HG03432 (cell line): ENCODE results near the gene POLR2L.

Experiments
- ATAC-seq: cut with Tn5 transposase; IDR thresholded peaks from one replicate; pipeline ENCODE4 v1.9.1; 2021; ENCODE audit warnings: mild to moderate bottlenecking, moderate library complexity; ENCODE audit not compliant: unreplicated experiment

POLR2L gene

GRCh38 chr11:855796-856195, 13.5 kb upstream of the POLR2L start:
- no peak for ATAC-seq

- no peak for ATAC-seq
These were observed 13.0 kb upstream of the POLR2L start for GRCh38 chr11:855330-855674.

GRCh38 chr11:854601-855329, 12.4 kb upstream of the POLR2L start:
- ATAC-seq: no peak

- no peak for ATAC-seq
These were observed 11.5 kb upstream of the POLR2L start for GRCh38 chr11:853682-854448.

GRCh38 chr11:852762-853161, 10.4 kb upstream of the POLR2L start:
- no peak for ATAC-seq

- no peak for ATAC-seq
These were observed 8.7 kb upstream of the POLR2L start for GRCh38 chr11:850775-851763.

- no peak for ATAC-seq
These were observed 7.8 kb upstream of the POLR2L start for GRCh38 chr11:849951-850774.

GRCh38 chr11:849104-849824, 6.9 kb upstream of the POLR2L start:
- no peak for ATAC-seq

- no peak for ATAC-seq
These were observed 6.1 kb upstream of the POLR2L start for GRCh38 chr11:848380-848931.

- ATAC-seq: no peak
These were observed 5.5 kb upstream of the POLR2L start for GRCh38 chr11:847876-848275.

- no peak for ATAC-seq
These were observed 4.3 kb upstream of the POLR2L start for GRCh38 chr11:846496-847098.

- ATAC-seq: no peak
These were observed 3.7 kb upstream of the POLR2L start for GRCh38 chr11:845872-846495.

GRCh38 chr11:844693-845644, 2.6 kb upstream of the POLR2L start:
- no peak for ATAC-seq

- ATAC-seq: no peak
These were observed 1.7 kb upstream of the POLR2L start for GRCh38 chr11:843818-844692.

GRCh38 chr11:843086-843734, 881 bp upstream of the POLR2L start:
- ATAC-seq: peak; percentile 4

- ATAC-seq: peak; percentile 21
These were observed 354 bp downstream of the POLR2L start for GRCh38 chr11:841981-842369.
